Measurements from ENCODE around the gene ZNF362. TPM values are rescaled to one million over a fixed set of nuclear protein-coding genes. Genes with fewer than 3 reads are reported as not detected.

ZNF362 gene
- total and polyA plus RNA-seq, 2 of the 13 experiments (the other 11 are each of a cell fraction or from before 2014, with no cell fraction given), result 8.3 to 14.2 TPM

DNA sequence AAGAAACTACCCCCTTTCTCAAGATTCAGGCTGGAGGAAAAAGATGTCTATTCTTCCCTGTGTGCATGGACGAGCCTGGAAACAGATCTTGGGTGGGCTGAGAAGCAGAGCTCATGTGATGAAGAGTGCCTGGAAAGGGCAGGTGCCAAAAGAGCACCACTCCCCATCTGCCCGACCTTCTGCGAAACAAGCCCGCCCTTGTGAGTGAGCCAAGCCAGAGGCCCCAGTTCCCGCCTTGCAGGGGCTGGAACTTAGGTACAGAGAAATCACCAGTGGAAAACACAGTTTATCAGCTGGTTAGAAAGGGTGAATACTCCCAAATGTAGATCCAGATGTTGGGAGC is 91.3 kb downstream of the ZNF362 start (continued):
- TF ChIP-seq REPIN1 (CRISPR knock-in tag; IDR thresholded peaks at IDR 0.05; ENCODE audit: borderline replicate concordance, low read depth), result no peak
- TF ChIP-seq ZNF776 (CRISPR knock-in tag; IDR thresholded peaks at IDR 0.05), result no peak
- no peak for TF ChIP-seq DPF2 (CRISPR knock-in tag; IDR thresholded peaks at IDR 0.05; ENCODE audit: borderline replicate concordance, low read depth)
- no peak for TF ChIP-seq ZNF143 (CRISPR knock-in tag; IDR thresholded peaks at IDR 0.05)
- TF ChIP-seq ZNF572 (CRISPR knock-in tag; IDR thresholded peaks at IDR 0.05), result no peak
- TF ChIP-seq, protein P1, sequence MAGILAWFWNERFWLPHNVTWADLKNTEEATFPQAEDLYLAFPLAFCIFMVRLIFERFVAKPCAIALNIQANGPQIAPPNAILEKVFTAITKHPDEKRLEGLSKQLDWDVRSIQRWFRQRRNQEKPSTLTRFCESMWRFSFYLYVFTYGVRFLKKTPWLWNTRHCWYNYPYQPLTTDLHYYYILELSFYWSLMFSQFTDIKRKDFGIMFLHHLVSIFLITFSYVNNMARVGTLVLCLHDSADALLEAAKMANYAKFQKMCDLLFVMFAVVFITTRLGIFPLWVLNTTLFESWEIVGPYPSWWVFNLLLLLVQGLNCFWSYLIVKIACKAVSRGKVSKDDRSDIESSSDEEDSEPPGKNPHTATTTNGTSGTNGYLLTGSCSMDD (CRISPR knock-in tag; IDR thresholded peaks at IDR 0.05), result no peak
- TF ChIP-seq, protein P2, sequence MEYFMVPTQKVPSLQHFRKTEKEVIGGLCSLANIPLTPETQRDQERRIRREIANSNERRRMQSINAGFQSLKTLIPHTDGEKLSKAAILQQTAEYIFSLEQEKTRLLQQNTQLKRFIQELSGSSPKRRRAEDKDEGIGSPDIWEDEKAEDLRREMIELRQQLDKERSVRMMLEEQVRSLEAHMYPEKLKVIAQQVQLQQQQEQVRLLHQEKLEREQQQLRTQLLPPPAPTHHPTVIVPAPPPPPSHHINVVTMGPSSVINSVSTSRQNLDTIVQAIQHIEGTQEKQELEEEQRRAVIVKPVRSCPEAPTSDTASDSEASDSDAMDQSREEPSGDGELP (IDR thresholded peaks at IDR 0.05; ENCODE audit: borderline replicate concordance, low read depth), result peak; percentile 6; the same call in 1 of the 2 replicates
- TF ChIP-seq ZNF17 (CRISPR knock-in tag; IDR thresholded peaks at IDR 0.05), result no peak
- TF ChIP-seq ZNF746 (CRISPR knock-in tag; IDR thresholded peaks at IDR 0.05), result no peak
- TF ChIP-seq NCOA1 (CRISPR knock-in tag; IDR thresholded peaks at IDR 0.05), result no peak
- TF ChIP-seq, protein P3, sequence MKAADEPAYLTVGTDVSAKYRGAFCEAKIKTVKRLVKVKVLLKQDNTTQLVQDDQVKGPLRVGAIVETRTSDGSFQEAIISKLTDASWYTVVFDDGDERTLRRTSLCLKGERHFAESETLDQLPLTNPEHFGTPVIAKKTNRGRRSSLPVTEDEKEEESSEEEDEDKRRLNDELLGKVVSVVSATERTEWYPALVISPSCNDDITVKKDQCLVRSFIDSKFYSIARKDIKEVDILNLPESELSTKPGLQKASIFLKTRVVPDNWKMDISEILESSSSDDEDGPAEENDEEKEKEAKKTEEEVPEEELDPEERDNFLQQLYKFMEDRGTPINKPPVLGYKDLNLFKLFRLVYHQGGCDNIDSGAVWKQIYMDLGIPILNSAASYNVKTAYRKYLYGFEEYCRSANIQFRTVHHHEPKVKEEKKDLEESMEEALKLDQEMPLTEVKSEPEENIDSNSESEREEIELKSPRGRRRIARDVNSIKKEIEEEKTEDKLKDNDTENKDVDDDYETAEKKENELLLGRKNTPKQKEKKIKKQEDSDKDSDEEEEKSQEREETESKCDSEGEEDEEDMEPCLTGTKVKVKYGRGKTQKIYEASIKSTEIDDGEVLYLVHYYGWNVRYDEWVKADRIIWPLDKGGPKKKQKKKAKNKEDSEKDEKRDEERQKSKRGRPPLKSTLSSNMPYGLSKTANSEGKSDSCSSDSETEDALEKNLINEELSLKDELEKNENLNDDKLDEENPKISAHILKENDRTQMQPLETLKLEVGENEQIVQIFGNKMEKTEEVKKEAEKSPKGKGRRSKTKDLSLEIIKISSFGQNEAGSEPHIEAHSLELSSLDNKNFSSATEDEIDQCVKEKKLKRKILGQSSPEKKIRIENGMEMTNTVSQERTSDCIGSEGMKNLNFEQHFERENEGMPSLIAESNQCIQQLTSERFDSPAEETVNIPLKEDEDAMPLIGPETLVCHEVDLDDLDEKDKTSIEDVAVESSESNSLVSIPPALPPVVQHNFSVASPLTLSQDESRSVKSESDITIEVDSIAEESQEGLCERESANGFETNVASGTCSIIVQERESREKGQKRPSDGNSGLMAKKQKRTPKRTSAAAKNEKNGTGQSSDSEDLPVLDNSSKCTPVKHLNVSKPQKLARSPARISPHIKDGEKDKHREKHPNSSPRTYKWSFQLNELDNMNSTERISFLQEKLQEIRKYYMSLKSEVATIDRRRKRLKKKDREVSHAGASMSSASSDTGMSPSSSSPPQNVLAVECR (CRISPR knock-in tag; IDR thresholded peaks at IDR 0.05; ENCODE audit: borderline replicate concordance), result no peak
- no peak for TF ChIP-seq ZKSCAN5 (CRISPR knock-in tag; IDR thresholded peaks at IDR 0.05)
- TF ChIP-seq ZNF124 (CRISPR knock-in tag; IDR thresholded peaks at IDR 0.05), result no peak
- TF ChIP-seq ZNF674 (CRISPR knock-in tag; IDR thresholded peaks at IDR 0.05; ENCODE audit: low read depth), result no peak
- no peak for TF ChIP-seq ATF7-NPFF (CRISPR knock-in tag; IDR thresholded peaks at IDR 0.05; ENCODE audit: low read depth)
- TF ChIP-seq, protein P4, sequence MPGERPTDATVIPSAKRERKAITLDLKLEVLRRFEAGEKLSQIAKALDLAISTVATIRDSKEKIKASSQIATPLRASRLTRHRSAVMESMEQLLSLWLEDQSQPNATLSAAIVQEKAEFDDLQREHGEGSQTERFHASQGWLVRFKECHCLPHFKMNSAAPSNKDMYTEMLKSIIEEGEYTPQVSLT (CRISPR knock-in tag; IDR thresholded peaks at IDR 0.05; ENCODE audit: borderline replicate concordance, low read depth), result no peak
- no peak for TF ChIP-seq MAFK (conservative IDR thresholded peaks at IDR 0.05 in 1 of 2, IDR thresholded peaks at IDR 0.05 in 1 of 2; ENCODE audit: low read length in 2 of 2)
- TF ChIP-seq SMYD3 (CRISPR knock-in tag; IDR thresholded peaks at IDR 0.05), result no peak
- TF ChIP-seq TMF1 (CRISPR knock-in tag; IDR thresholded peaks at IDR 0.05; ENCODE audit: low read depth), result no peak
- no peak for TF ChIP-seq ELF1 (CRISPR knock-in tag; IDR thresholded peaks at IDR 0.05)
- 0 out of 2 replicates have a peak, but pooled peaks have one; percentile 43 for TF ChIP-seq TBX2 (CRISPR knock-in tag; IDR thresholded peaks at IDR 0.05; ENCODE audit: borderline replicate concordance)
- TF ChIP-seq, protein P5, sequence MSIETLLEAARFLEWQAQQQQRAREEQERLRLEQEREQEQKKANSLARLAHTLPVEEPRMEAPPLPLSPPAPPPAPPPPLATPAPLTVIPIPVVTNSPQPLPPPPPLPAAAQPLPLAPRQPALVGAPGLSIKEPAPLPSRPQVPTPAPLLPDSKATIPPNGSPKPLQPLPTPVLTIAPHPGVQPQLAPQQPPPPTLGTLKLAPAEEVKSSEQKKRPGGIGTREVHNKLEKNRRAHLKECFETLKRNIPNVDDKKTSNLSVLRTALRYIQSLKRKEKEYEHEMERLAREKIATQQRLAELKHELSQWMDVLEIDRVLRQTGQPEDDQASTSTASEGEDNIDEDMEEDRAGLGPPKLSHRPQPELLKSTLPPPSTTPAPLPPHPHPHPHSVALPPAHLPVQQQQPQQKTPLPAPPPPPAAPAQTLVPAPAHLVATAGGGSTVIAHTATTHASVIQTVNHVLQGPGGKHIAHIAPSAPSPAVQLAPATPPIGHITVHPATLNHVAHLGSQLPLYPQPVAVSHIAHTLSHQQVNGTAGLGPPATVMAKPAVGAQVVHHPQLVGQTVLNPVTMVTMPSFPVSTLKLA (IDR thresholded peaks at IDR 0.05), result no peak
- no peak for TF ChIP-seq ZNF879 (CRISPR knock-in tag; IDR thresholded peaks at IDR 0.05)
- no peak for TF ChIP-seq NFYC (CRISPR knock-in tag; IDR thresholded peaks at IDR 0.05)

Data from HepG2 (cell line).